GM12878 (cell line): ENCODE results near the gene NPAS2. TPM values are rescaled to one million over a fixed set of nuclear protein-coding genes. Genes with fewer than 3 reads are reported as not detected.

Experiments used
- ATAC-seq: fragments of 200-7000 bp; cut with Tn5 transposase; 3 replicates; pipeline ENCODE4 v1.9.1; 2020; ENCODE audit warnings: mild to moderate bottlenecking, moderate library complexity
- BruUV-seq: library from RNA; stranded (reverse); fragments of 400-500 nt; replicated peaks from 2 replicates; lab custom pipeline; 2021; lab: Mats Ljungman, UMichigan
- CTCF ChIA-PET: fragments of 300-600 bp; sonication (Branson Sonifier 250); formaldehyde crosslinking; extraction: SDS; loops from one replicate; lab custom pipeline; 2021; ENCODE audit warnings: inconsistent platforms; lab: Yijun Ruan, JAX
- POLR2A ChIA-PET: fragments of 350-600 bp; formaldehyde crosslinking; extraction: SDS; loops from one replicate; lab custom pipeline; 2021; ENCODE audit warnings: inconsistent platforms; lab: Charles Lee
- RAD21 ChIA-PET: fragments of 300-600 bp; sonication (Branson Sonifier 250); formaldehyde crosslinking; loops from one replicate; lab custom pipeline; 2023; ENCODE audit warnings: antibody characterized with exemption; ENCODE audit not compliant: unreplicated experiment; lab: Charles Lee
- SMC1A ChIA-PET: fragments of 300-600 bp; sonication (Branson Sonifier 250); formaldehyde crosslinking; loops from one replicate; lab custom pipeline; 2023; ENCODE audit not compliant: unreplicated experiment, uncharacterized antibody; lab: Charles Lee
- DNase-seq: peaks from one replicate; pipeline ENCODE4 v3.0.0-alpha.2; 2011; ENCODE audit warnings: low read depth, low spot score
- FAIRE-seq: peaks from 3 replicates; lab custom pipeline; 2011; peaks lifted over from hg19 to GRCh38; lab: Jason Lieb, UNC
- H2AFZ ChIP-seq: 2 replicates; pipeline ENCODE4 v1.6.0; 2011; ENCODE audit warnings: low read depth, low read length, control low read depth; ENCODE audit not compliant: control insufficient read depth
- H3K27ac ChIP-seq: 2 replicates; pipeline ENCODE4 v1.5.1; 2011; ENCODE audit warnings: control low read depth; ENCODE audit not compliant: control insufficient read depth, insufficient read depth
- H3K27me3 ChIP-seq, 2 experiments: replicated peaks in 1 of 2; 2 replicates each; pipeline versions ENCODE4 v1.6.0 to v1.6.1; 2011; ENCODE audit warnings: low read length in 1 of 2; ENCODE audit not compliant: control insufficient read depth in 2 of 2, insufficient read depth in 2 of 2
- H3K36me3 ChIP-seq, 2 experiments: 2 replicates each; pipeline ENCODE4 v1.5.1; 2011; ENCODE audit warnings: low read length in 1 of 2; ENCODE audit not compliant: control insufficient read depth in 2 of 2, insufficient read depth in 2 of 2
- H3K4me1 ChIP-seq: 2 replicates; pipeline ENCODE4 v1.6.1; 2011; ENCODE audit warnings: mild to moderate bottlenecking, low read length, moderate library complexity, mixed read lengths; ENCODE audit not compliant: control insufficient read depth, insufficient read depth
- H3K4me2 ChIP-seq: 2 replicates; pipeline ENCODE4 v1.6.0; 2011; ENCODE audit warnings: control low read depth; ENCODE audit not compliant: control insufficient read depth, insufficient read depth
- H3K4me3 ChIP-seq: fragments of 200-600 bp; sonication (generic); 2 replicates; pipeline ENCODE4 v1.5.1; 2016
- H3K79me2 ChIP-seq: 2 replicates; pipeline ENCODE4 v1.6.0; 2011; ENCODE audit warnings: low read length; ENCODE audit not compliant: control insufficient read depth, insufficient read depth
- H3K9ac ChIP-seq: 2 replicates; pipeline ENCODE4 v1.8.0; 2011; ENCODE audit warnings: low read length, control low read depth, mixed read lengths; ENCODE audit not compliant: control insufficient read depth, insufficient read depth
- H3K9me3 ChIP-seq: replicated peaks from 3 replicates; pipeline ENCODE4 v1.5.1; 2011; ENCODE audit warnings: mild to moderate bottlenecking, low read length; ENCODE audit not compliant: control insufficient read depth, insufficient read depth
- H4K20me1 ChIP-seq: 2 replicates; pipeline ENCODE4 v1.6.0; 2011; ENCODE audit not compliant: control insufficient read depth, insufficient read depth
- BACH1 ChIP-seq: fragments of 450-650 bp; IDR thresholded peaks from 2 replicates; pipeline ENCODE4 v1.6.1; 2017; ENCODE audit warnings: mild to moderate bottlenecking, borderline replicate concordance
- BHLHE40 ChIP-seq, 2 experiments: fragments of 450-650 bp in 1 of 2; IDR thresholded peaks; 2 replicates each; pipeline ENCODE4 v1.6.1; 2011 to 2017; ENCODE audit warnings: low read depth in 2 of 2, borderline replicate concordance in 1 of 2, improper control_type of control experiment in 1 of 2, low read length in 1 of 2, mild to moderate bottlenecking in 1 of 2
- CHD1 ChIP-seq: IDR thresholded peaks from 2 replicates; pipeline ENCODE4 v1.6.1; 2012; ENCODE audit warnings: low read depth, low read length, improper control_type of control experiment
- HDAC6 ChIP-seq: fragments of 200-600 bp; sonication (generic); IDR thresholded peaks from one replicate; pipeline ENCODE4 v1.8.0; 2017; ENCODE audit warnings: antibody characterized with exemption; ENCODE audit not compliant: unreplicated experiment
- IKZF2 ChIP-seq, 2 experiments: fragments of 450-650 bp; IDR thresholded peaks; 2 replicates each; pipeline ENCODE4 v1.6.1; 2017; ENCODE audit warnings: mild to moderate bottlenecking in 2 of 2, moderate library complexity in 2 of 2
- JUNB ChIP-seq: IDR thresholded peaks from 2 replicates; pipeline ENCODE4 v1.6.1; 2016; ENCODE audit warnings: antibody characterized with exemption, mild to moderate bottlenecking
- NR2C2 ChIP-seq: IDR thresholded peaks from 2 replicates; pipeline ENCODE4 v1.6.1; 2011; ENCODE audit warnings: borderline replicate concordance, low read depth; ENCODE audit not compliant: control insufficient read depth, insufficient read length
- PAX5 ChIP-seq: IDR thresholded peaks from 2 replicates; pipeline ENCODE4 v1.6.1; 2011; ENCODE audit warnings: low read depth, low read length, borderline replicate concordance
- PAX8 ChIP-seq: fragments of 450-650 bp; IDR thresholded peaks from 2 replicates; pipeline ENCODE4 v1.6.1; 2017; ENCODE audit warnings: mild to moderate bottlenecking, moderate library complexity
- PBX3 ChIP-seq: IDR thresholded peaks from 2 replicates; pipeline ENCODE4 v1.6.1; 2011; ENCODE audit warnings: mild to moderate bottlenecking, low read depth, low read length, moderate library complexity; ENCODE audit not compliant: insufficient replicate concordance
- RAD51 ChIP-seq: fragments of 450-650 bp; IDR thresholded peaks from 2 replicates; pipeline ENCODE4 v1.6.1; 2016; ENCODE audit warnings: moderate library complexity, mild to moderate bottlenecking, inconsistent platforms
- RUNX3 ChIP-seq: IDR thresholded peaks from 2 replicates; pipeline ENCODE4 v1.6.1; 2012; ENCODE audit warnings: low read length, inconsistent platforms
- SUZ12 ChIP-seq: fragments of 200-600 bp; sonication (generic); IDR thresholded peaks from one replicate; pipeline ENCODE4 v1.6.1; 2018; ENCODE audit warnings: antibody characterized with exemption, mild to moderate bottlenecking; ENCODE audit not compliant: unreplicated experiment
- TBL1XR1 ChIP-seq: IDR thresholded peaks from 2 replicates; pipeline ENCODE4 v1.6.1; 2012; ENCODE audit warnings: low read depth, low read length, improper control_type of control experiment
- TCF7 ChIP-seq: IDR thresholded peaks from 2 replicates; pipeline ENCODE4 v1.6.1; 2014; ENCODE audit warnings: antibody characterized with exemption, borderline replicate concordance
- ZNF384 ChIP-seq: IDR thresholded peaks from 2 replicates; pipeline ENCODE4 v1.6.1; 2012; ENCODE audit warnings: low read depth, mild to moderate bottlenecking, low read length, improper control_type of control experiment, borderline replicate concordance
- WGBS: methylation state at CpG from one replicate; pipeline ENCODE4 v1.1.6; 2016; ENCODE audit warnings: low lambda C conversion rate; ENCODE audit not compliant: insufficient replicate concordance, insufficient coverage; ENCODE audit errors: missing lambda C conversion rate; 5-methylcytosine and 5-hydroxymethylcytosine counted together
- in situ Hi-C: fragments of 300-500 bp; cut with MboI; formaldehyde crosslinking; loops from 9 replicates; pipeline ENCODE4 v1.14.3; 2018; ENCODE audit warnings: mixed read lengths
- intact Hi-C: fragments of 100-400 bp; cut with micrococcal nuclease; formaldehyde crosslinking; loops from one replicate; pipeline ENCODE4 v1.14.2; 2022; ENCODE audit not compliant: unreplicated experiment
- polyA plus RNA-seq, 11 experiments: library from polyadenylated mRNA; depleted of rRNA in 4 of 11; unstranded in 6 of 11; stranded (reverse) in 5 of 11; fragments of >200 nt; fragmentation: Nextera tagmentation in 4 of 11; fragmentation: Illumina TruSeq in 1 of 11; extraction: Ambion mirVana in 4 of 11; extraction: Trizol in 1 of 11; gene quantifications; 1 replicate in 1 of 11; 2 replicates in 10 of 11; pipeline versions ENCODE4 v1.2.1 to v1.2.3, GENCODE V29; 2011 to 2016; ENCODE audit warnings: inconsistent platforms in 2 of 11, missing spikeins in 2 of 11, low read depth in 1 of 11
- total RNA-seq, 4 experiments: library from RNA; depleted of rRNA in 3 of 4; stranded (reverse); fragments of >200 nt in 3 of 4; fragmentation: Illumina TruSeq in 1 of 4; extraction: Trizol in 1 of 4; gene quantifications; 2 replicates each; pipeline versions ENCODE4 v1.2.1 to v1.2.3, GENCODE V29; 2013 to 2021

Gene NPAS2
- total and polyA plus RNA-seq, 10 of the 15 experiments (the other 5 are each of a cell fraction or from before 2014, with no cell fraction given) = 0.08 TPM; not detected in 9

DNA sequence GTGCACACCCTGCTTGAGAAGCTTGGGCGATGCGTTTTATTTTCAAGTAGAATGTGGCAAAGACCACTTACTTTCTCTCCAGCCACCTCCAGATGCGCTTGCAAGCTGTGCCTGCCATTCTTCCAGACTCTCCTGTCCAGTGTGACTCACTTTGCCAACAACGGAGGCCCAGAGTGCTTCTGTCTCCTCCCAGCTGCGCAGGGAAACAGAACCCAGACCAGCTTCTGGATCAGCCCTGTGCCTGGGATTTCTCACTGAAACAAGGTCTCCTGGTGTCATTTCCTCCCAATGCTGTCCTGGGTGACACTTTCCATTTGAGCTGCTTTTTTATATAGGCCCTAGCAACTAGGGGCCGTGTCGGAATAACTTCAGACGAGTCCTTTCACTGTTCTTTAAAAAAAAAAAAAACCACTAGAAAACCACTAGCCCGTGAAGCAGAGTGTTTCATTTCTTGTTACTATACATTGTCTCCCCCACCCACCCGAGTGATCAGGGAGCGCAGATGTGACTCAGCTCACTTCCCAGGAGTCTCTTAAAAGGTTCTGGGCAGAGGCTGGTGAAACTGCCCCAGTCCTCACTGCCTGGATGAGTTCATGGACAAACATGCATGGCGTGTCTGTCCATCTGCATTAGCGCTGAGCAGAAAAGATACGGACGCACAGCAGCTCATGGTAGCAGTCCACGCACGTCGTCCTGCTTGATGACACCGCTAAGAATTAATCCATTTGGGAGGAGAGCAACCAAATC, 156.9 kb downstream of the NPAS2 start:
- Histone ChIP-seq H3K9ac (no peak overlapping the region), H3K79me2 (no peaks in the 10 kb centered on the region), H3K4me2 (peak overlapping the region; percentile 60), H3K27me3 (peaks cover 2 to 3% of the 10 kb centered on the region in 2 experiments; a peak in 3 of 4 replicates), H3K4me1 (peaks cover 14% of the 10 kb centered on the region), H3K9me3 (no peaks in the 10 kb centered on the region), H2AFZ (no peak overlapping the region), H4K20me1 (peaks cover 3% of the 10 kb centered on the region; the same call in 1 of the 2 replicates), H3K27ac (no peak overlapping the region), H3K4me3 (no peak overlapping the region), H3K36me3 (no peaks in the 10 kb centered on the region)
- ChIA-PET POLR2A (no interaction called here), RAD21 (interaction anchor here (0.7 to 0.8 kb wide), 2 partner anchors 246 to 1718 kb away, joined by 3 read pairs; no protein-coding TSS in a partner anchor), SMC1A (interaction anchor here (0.6 to 0.9 kb wide), 2 partner anchors 9 to 418 kb away, joined by 3 read pairs; no protein-coding TSS in a partner anchor), CTCF (interaction anchor here (0.7 to 1.6 kb wide), 2 partner anchors 9 to 10 kb away, joined by 3 to 6 read pairs; no protein-coding TSS in a partner anchor)
- WGBS = 31% methylated on average over 19 of the region's 19 CpGs
- in situ Hi-C loops = no loop called here
- ATAC-seq (peak; percentile 93), DNase-seq (peak; percentile 25), FAIRE-seq (peak; percentile 86)
- TF ChIP-seq TCF7 (no peak), IKZF2 (IDR thresholded peaks at IDR 0.05) (peak in 1 of 2 experiments; percentile 26; a peak in 1 of 4 replicates), PAX5 (peak; percentile 56; the same call in 1 of the 2 replicates), PBX3 (no peak), NR2C2 (no peak), HDAC6 (no peak), RUNX3 (peak; percentile 67), ZNF384 (peak; percentile 88), PAX8 (no peak), SUZ12 (no peak), JUNB (peak; percentile 73), BHLHE40 (IDR thresholded peaks at IDR 0.05; ENCODE audit: borderline replicate concordance in 1 of 2, low read depth in 2 of 2, low read length in 1 of 2) (0 out of 4 replicates have a peak, but pooled peaks of 1 of the 2 experiments have one; percentile 9), RAD51 (no peak), CHD1 (no peak), BACH1 (no peak), TBL1XR1 (0 out of 2 replicates have a peak, but pooled peaks have one; percentile 31)
- no TSS peak for BruUV-seq
- intact Hi-C loops = no loop called here
